NCI-H2081 (cell line): ENCODE measurements around the gene RNASE2.
"Not testable (repeated sequence)": the region's sequence is repeated elsewhere in the genome, so short reads cannot be mapped to it uniquely, and the experiment has no call there.

Experiments
- DNase-seq, 2 experiments: peaks; one replicate each; lab custom pipeline; 2025; lab: John Stamatoyannopoulos, UW

Gene RNASE2

GRCh38 chr14:20954736-20955537 lies at the start of gene RNASE2:
RNASE2 (plus strand) TSS chr14:20955487; CDS start chr14:20955772, 285 bp downstream.
- DNase-seq, result not testable (repeated sequence)

GRCh38 chr14:20905676-20906075 lies 49.6 kb upstream of the RNASE2 start:
- DNase-seq, result no peak

- no peak for DNase-seq
These were observed 48.1 kb upstream of the RNASE2 start for GRCh38 chr14:20907214-20907613.

GRCh38 chr14:20910822-20911221 lies 44.5 kb upstream of the RNASE2 start:
- not testable (repeated sequence) for DNase-seq

- not testable (repeated sequence) for DNase-seq
These were observed 36.1 kb upstream of the RNASE2 start for GRCh38 chr14:20919038-20919756.

- not testable (repeated sequence) for DNase-seq
These were observed 31.5 kb upstream of the RNASE2 start for GRCh38 chr14:20923766-20924297.

- DNase-seq, result no peak
These were observed 21.0 kb upstream of the RNASE2 start for GRCh38 chr14:20934148-20934762.

GRCh38 chr14:20935303-20935984 lies 19.8 kb upstream of the RNASE2 start:
- DNase-seq, result no peak

GRCh38 chr14:20945146-20945545 lies 10.1 kb upstream of the RNASE2 start:
- not testable (repeated sequence) for DNase-seq

- not testable (repeated sequence) for DNase-seq
These were observed 8.6 kb upstream of the RNASE2 start for GRCh38 chr14:20946707-20947106.

- DNase-seq, result not testable (repeated sequence)
These were observed 219 bp downstream of the RNASE2 start for GRCh38 chr14:20955538-20955873.

- DNase-seq, result no peak
These were observed 1.2 kb downstream of the RNASE2 start for GRCh38 chr14:20956376-20956976.

- not testable (repeated sequence) for DNase-seq
These were observed 3.7 kb downstream of the RNASE2 start for GRCh38 chr14:20958946-20959345.

GRCh38 chr14:20969336-20969735 lies 14.0 kb downstream of the RNASE2 start:
- no peak for DNase-seq

GRCh38 chr14:20970647-20970982 lies 15.3 kb downstream of the RNASE2 start:
- no peak for DNase-seq

- peak; percentile 61 to 71 for DNase-seq
These were observed 15.9 kb downstream of the RNASE2 start for GRCh38 chr14:20970983-20971704.

GRCh38 chr14:20971705-20972021 lies 16.4 kb downstream of the RNASE2 start:
- no peak for DNase-seq

GRCh38 chr14:20973501-20973900 lies 18.2 kb downstream of the RNASE2 start:
- no peak for DNase-seq

- DNase-seq, result no peak
These were observed 21.0 kb downstream of the RNASE2 start for GRCh38 chr14:20976291-20976690.

GRCh38 chr14:20978687-20979086 lies 23.4 kb downstream of the RNASE2 start:
- no peak for DNase-seq

GRCh38 chr14:20980906-20981305 lies 25.6 kb downstream of the RNASE2 start:
- no peak for DNase-seq
